Activated CD8-positive, alpha-beta memory T cell treated with anti-CD3 and anti-CD28 coated beads for 48 hours (primary cell): Measurements from ENCODE around the gene DPP6.

ENCODE experiments used
- DNase-seq, 3 experiments: peaks; one replicate each; pipeline ENCODE4 v3.0.0-alpha.2; 2020; ENCODE audit warnings: low read depth in 2 of 3, low spot score in 2 of 3

DPP6 gene

GRCh38 chr7:154332811-154333580 lies 280.8 kb downstream of the DPP6 start:
- DNase-seq = no peak

- DNase-seq = no peak
These were observed 284.1 kb downstream of the DPP6 start for GRCh38 chr7:154336295-154336694.

- DNase-seq = no peak
These were observed 286.7 kb downstream of the DPP6 start for GRCh38 chr7:154338701-154339506.

DNA sequence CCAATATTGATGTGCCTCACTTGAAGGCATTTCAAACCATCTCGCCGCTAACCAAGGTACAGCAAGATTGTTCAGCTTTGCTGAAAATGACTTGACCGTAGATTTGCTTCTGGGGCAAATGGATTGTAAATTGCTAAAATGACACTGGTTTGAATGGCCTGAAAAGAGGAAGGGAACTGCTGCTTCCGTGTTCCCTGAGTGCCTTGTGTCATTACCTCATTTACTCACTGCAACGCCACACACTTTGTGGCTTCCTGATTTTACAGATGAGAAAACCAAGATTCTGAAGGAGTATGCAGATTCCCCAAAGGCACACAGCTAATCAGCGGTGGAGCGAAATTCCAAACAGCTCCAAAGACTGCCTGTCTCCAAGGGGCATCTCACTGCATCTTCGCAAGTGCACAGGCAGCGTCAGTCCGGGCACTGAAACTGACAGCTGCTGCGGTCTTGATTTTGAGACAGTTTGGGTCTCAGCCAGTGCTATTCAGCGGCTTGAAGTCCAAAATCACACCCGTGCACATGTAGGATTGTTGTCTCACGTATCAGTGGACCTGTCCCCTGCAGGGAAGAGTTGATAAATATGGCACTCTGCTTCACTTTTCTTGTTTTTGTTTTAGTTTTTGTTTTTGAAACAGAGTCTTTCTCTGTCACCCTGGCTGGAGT lies 290.9 kb downstream of the DPP6 start:
- no peak for DNase-seq

DNA sequence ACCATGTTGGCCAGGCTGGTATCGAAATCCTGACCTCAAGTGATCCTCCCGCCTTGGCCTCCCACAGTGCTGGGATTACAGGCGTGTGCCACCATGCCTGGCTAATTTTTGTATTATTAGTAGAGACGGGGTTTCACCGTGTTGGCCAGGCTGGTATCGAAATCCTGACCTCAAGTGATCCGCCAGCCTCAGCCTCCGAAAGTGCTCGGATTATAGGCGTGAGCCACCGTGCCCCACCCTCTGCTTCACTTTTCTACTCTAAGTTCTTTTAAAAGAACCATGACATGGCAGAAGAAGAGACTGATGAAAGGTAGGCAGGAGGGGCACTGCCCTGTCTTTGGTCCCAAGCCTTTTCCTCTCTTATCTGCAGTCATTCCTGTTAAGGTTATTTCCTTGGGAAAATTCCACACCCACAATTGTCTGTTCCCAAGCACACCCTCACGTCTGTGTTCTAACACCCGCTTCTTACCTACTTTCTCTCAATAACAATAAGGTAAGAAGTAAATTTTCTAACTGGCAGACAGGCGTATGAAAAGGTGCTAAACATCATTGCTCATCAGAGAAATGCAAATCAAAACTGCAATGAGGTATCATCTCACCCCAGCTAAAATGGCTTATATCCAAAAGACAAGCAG lies 291.7 kb downstream of the DPP6 start:
- DNase-seq = no peak

- no peak for DNase-seq
These were observed 292.9 kb downstream of the DPP6 start for GRCh38 chr7:154345093-154345492.

DNA sequence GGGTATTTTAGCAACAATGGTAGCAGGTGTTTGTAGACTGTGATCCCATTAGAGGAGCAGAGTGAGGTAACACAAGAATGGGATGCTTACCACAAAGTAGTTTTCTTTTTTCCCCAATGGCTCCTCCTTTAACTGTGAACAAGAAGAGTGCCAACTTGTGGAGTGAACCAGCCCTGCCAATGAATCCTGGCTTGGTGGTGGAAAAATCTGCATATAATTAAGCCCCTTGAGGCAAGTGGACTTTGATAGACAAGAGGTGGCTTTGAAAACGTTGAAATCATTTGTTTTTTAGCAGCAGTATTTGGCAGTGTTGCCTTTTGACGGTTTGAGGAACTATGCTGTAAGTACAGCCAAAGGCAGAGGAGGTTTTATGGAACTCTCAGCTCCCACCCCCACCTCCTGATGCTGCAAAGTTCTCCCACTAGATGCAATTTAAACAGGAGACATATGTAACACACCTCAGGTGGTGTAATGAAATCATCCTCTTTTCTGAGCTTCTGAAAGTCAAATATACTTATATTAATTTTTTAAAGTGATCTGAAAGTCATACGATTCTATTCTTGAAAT lies 295.6 kb downstream of the DPP6 start:
- DNase-seq = no peak

DNA sequence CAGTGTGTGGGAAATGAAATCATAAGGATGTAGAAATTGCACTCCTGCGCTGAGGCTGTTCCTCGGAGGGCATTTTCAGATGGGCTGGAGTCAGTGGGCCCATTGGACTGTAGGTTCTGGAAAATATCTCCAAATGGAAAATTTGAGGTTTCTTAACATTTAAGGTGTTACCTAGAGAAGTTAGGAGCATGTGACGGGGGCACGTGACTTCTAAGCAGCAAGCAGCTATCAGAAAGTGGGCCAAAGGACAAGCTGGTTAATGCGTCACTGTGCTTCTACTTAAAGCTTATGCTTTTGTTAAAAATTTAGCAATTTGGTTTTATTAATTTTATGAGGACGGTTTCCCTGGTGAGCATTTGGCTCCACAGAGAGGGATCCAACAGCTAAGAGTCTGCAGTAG lies 298.7 kb downstream of the DPP6 start:
- DNase-seq = no peak

GRCh38 chr7:154353355-154353767 lies 301.2 kb downstream of the DPP6 start:
- no peak for DNase-seq

- no peak for DNase-seq
These were observed 312.0 kb downstream of the DPP6 start for GRCh38 chr7:154364170-154364569.

- DNase-seq = no peak
These were observed 319.2 kb downstream of the DPP6 start for GRCh38 chr7:154371424-154371823.

GRCh38 chr7:154372011-154372601 lies 319.9 kb downstream of the DPP6 start:
- DNase-seq = no peak

DNA sequence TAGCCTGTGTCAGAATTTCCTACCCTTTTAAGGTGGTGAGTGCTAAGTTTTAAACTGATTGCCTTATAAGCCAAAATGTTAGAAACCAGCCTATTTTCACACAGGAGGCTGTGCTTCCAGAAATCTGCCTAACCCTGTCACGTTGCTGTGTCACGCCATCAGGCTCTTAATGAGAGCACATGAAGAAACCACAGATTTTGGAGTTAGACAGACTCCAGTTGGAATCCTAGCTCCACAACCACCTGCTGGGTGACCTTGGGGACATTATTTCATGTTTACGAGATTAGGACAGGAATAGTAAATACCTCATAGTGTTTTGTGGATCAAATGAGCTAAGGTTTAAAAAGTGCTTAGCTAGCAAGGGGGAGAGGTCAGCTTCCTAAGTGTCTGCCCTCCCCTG lies 321.8 kb downstream of the DPP6 start:
- DNase-seq = no peak

- DNase-seq = no peak
These were observed 323.8 kb downstream of the DPP6 start for GRCh38 chr7:154375956-154376355.

- DNase-seq = no peak
These were observed 328.6 kb downstream of the DPP6 start for GRCh38 chr7:154380771-154381170.

DNA sequence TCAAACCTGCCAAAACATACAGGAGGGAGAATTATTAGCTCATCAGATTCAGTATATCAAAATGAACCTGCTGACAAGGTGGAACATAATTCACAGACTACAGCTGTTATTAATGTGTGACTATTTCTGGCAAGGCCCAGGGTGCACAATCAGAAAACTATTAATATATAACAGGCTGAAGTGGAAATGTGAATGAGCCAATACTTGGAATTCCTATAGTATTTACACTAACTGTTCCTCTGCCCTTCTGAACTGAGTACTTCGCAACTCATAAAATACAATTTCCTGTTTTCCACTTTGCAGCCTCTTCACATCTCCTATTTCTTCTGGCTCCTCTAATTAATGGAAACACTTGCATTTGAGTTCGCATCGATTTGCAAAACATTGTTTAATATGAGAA lies 330.8 kb downstream of the DPP6 start:
- no peak for DNase-seq

DNA sequence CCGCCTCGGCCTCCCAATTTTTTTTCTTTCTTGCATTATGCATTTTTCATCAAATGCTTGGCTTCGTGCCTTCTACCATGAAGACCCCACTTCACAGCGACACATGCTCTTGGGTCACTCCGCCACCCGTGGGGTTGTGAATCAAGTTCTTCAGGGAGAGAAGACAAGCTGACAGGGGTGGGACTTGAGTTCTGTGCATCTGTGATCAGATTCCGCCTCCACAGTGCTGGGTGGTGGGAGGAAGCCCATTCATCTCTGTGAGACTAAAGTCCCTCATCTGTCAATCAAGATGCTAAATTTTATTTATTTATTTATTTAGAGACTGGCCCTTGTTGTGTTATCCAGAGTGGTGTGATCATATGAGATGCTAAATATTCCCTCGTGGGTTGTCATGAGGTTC lies 333.0 kb downstream of the DPP6 start:
- DNase-seq = no peak

GRCh38 chr7:154387252-154387651 lies 335.1 kb downstream of the DPP6 start:
- DNase-seq = no peak

- no peak for DNase-seq
These were observed 336.2 kb downstream of the DPP6 start for GRCh38 chr7:154388412-154388811.

DNA sequence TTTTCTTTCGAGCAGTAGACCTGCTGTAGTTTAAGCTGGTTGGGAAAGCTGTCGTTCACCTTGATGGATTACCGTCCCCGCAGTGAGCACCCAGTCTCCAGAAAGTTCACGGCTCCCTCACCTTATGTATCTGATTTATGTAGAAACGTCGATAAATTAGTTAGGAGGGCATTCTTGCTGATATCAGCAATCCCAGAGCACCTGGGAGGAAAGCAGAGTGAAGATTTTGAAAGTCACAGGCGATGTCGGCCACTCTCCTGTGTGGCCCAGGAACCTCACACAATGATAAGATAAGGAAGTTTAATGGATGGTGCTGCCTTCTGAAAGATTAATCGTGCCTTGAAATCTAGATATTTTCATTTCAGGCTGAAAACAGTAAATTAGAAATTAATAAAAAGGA lies 336.8 kb downstream of the DPP6 start:
- no peak for DNase-seq

DNA sequence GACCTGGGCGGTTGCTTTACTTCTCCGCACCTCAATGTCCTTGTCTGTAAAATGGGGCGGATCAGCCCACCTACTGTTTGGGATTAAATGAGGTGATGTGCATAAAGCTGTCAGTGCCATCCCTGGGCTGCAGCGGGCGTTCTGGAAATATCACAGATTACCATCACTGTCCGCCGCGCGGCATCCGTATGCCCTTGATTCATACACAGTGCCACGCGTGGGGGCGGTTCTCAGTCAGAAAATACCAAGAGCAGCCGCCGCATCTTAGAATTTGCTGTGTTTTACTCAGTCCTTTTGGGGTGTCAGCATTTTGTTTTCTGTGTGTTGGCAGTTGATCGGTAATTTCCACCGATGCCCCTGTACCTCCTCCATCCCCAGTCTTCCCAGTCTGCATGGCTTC lies 338.8 kb downstream of the DPP6 start:
- no peak for DNase-seq
